HG02642 (cell line): ENCODE results near the gene MAZ.

Source experiments
- ATAC-seq: cut with Tn5 transposase; IDR thresholded peaks from one replicate; pipeline ENCODE4 v1.9.1; 2021; ENCODE audit warnings: mild to moderate bottlenecking; ENCODE audit not compliant: unreplicated experiment, poor library complexity

The MAZ gene

DNA sequence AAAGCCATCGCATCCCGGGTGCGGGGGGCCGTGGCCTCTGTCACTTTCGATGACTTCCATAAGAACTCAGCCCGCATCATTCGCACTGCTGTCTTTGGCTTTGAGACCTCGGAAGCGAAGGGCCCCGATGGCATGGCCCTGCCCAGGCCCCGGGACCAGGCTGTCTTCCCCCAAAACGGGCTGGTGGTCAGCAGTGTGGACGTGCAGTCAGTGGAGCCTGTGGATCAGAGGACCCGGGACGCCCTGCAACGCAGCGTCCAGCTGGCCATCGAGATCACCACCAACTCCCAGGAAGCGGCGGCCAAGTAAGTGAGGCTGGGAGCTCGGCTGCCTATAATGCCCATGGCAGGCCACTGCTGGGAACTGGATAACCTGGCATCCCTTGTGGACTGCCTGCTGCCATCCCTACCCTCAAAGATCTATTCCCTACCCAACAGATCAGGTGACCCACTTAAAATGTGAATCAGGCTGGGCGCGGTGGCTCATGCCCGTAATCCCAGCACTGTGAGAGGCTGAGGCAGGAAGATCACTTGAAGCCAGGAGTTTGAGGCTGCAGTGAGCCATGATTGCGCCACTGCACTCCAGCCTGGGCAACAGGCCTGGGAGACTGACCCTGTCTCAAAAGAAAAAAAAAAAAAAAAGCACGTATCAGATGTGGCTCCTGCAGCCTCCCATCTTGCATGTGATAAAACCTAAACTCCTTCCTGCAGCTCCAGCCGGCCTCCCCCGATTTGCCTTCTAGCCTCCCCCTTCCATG is 38.4 kb downstream of the MAZ start:
- no peak for ATAC-seq

- ATAC-seq, result no peak
Observed at GRCh38 chr16:29845656-29846055, 39.3 kb downstream of the MAZ start.

- no peak for ATAC-seq
Observed at GRCh38 chr16:29848420-29849297, 42.3 kb downstream of the MAZ start.

DNA sequence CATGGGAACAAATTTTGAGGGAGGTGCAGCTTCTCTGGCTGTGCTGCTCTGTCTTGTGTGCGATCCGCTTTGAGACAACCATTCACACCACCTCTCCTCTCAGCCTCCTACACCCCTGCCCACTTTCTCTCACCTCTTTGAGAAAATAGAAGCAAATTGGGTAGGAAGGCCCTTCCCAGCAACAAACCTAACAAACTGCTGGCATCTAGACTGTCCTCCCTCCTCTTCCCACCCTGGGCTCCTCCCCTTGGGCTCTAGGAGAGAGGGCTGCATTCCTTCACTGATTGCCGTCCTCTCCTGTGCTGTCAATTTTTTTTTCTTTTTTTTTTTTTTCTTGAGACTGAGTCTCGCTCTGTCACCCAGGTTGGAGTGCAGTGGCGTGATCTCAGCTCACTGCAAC is 43.2 kb downstream of the MAZ start:
- no peak for ATAC-seq

- ATAC-seq, result no peak
Observed at GRCh38 chr16:29850998-29851397, 44.7 kb downstream of the MAZ start.

- ATAC-seq, result no peak
Observed at GRCh38 chr16:29852654-29853053, 46.3 kb downstream of the MAZ start.

DNA sequence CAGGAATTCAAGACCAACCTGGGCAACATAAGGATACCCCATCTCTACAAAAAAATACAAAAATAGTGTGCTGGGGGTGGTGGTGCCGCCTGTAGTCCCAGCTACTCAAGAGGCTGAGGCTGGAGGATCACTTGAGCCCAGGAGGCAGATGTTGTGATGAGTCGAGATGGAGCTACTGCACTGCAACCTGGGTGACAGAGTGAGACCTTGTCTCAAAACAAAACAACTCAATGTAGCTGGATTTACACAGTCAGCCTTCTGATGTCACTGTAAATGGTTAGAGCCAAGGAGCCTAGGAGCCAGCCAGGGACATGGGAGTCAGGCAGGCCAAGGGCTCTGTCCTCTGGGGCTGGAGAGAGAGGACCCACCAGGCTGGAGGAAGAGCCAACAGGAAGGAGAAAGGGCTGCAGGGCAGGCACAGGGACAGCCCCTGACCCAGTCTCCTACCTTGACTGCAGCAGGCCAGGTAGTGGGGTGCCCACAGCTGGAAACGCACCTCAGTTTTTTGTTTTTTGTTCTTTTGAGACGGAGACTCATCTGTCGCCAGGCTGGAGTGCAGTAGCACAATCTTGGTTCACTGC is 48.3 kb downstream of the MAZ start:
- ATAC-seq, result no peak

DNA sequence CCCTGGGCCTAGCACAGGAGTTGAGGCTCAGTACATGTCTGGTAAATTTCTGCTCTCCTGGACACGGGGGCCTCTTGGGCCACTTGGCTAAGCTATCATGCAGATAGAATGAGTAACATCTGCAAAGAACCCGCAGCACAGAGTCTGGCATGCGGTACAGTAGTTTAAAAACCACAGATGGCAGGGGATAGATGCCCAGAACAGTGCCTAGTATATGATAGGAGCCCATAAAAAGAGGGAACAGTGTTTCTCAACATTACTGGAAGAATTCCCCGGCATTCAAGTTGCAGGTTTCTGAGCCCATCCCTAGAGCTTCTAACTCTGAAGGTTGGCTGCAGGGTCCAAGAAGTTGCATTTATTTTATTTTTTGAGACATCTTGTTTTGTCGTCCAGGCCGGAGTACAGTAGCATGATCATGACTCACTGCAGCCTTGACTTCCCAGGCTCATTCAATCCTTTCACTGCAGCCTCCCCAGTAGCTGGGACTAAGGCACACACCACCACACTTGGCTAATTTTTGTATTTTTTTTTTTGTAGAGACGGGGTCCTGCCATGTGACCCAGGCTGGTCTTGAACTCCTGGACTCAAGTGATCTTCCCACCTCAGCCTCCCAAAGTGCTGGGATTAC is 50.9 kb downstream of the MAZ start:
- no peak for ATAC-seq

DNA sequence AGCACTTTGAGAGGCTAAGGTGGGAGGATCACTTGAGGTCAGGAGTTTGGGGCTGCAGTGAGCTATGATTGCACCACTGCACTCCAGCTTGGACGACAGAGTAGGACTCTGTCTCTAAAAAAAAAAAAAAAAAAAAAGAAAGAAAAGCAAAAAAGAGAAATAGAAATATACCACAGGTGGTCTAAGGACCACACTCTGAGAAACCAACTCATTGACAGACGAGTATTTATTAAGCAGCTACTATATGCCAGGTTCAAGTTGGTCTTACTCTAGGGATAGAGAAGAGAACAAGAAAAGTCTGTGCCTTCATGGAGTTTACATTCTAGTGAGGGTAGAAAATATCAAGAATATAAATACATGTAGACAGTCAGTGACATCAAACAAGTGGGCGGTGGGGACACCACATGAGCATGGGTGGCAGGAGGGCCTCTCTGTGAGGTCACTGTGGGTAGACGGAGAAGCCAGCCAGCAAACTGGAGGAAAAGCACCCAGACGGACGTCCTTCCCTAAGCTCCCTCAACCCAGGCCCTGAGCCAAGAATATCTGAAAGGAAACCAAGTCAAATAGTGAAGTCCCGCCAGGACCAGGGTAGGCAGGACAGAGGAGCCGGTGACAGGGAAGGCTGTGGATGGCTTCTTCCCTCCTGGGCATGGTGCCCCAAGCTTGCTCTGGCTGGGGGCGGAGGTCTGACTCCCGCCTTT is 52.0 kb downstream of the MAZ start:
- no peak for ATAC-seq

GRCh38 chr16:29858974-29859373 is 52.6 kb downstream of the MAZ start:
- no peak for ATAC-seq

DNA sequence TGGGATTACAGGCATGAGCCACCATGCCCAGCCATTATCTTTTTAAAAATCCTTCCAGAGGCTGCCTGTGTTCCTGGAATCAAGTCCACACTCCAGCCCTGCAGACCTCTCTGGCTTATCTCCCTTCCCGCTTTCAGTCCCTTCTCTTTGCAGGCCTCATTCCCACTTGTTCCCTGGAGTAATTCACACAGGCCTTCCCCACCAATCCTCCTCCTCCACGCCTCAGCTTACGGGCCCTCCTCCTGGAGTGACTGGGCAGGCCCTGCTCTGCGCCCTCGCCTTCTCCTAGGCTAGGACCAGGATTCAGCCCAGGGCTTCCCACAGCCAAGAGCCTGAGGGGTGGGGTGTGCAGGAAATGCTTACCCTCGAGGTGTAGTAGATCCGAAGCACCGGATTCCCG is 53.9 kb downstream of the MAZ start:
- no peak for ATAC-seq
